Adrenal gland (tissue), 12 donors: ENCODE data around the gene MAP3K19. TPM values are rescaled to one million over a fixed set of nuclear protein-coding genes. Genes with fewer than 3 reads are reported as not detected.

ENCODE experiments used
- DNase-seq, 7 donors: peaks; one replicate each; pipeline ENCODE4 v3.0.0-alpha.2; 2019 to 2020
- H3K27ac ChIP-seq, 5 donors: fragments of 200-600 bp; sonication (generic) in 4 of 5; 1 replicate in 3 of 5; 2 replicates in 2 of 5; pipeline versions ENCODE4 v1.5.1 to v1.8.0; 2016 to 2020; ENCODE audit warnings: mild to moderate bottlenecking in 1 of 5
- H3K27me3 ChIP-seq: fragments of 200-600 bp; 2 replicates; pipeline ENCODE4 v1.8.0; 2021
- H3K36me3 ChIP-seq, 2 donors: fragments of 200-600 bp; replicated peaks in 1 of 2; 1 replicate in 1 of 2; 2 replicates in 1 of 2; pipeline versions ENCODE4 v1.5.1 to v1.8.0; 2018 to 2022
- H3K4me1 ChIP-seq, 2 donors: fragments of 200-600 bp; replicated peaks in 1 of 2; 1 replicate in 1 of 2; 2 replicates in 1 of 2; pipeline versions ENCODE4 v1.5.1 to v1.8.0; 2018 to 2021
- H3K4me3 ChIP-seq, 4 donors: fragments of 200-600 bp; sonication (generic) in 3 of 4; one replicate each; pipeline ENCODE4 v1.5.1; 2016 to 2018
- H3K9me3 ChIP-seq, 3 donors: fragments of 200-600 bp; sonication (generic) in 1 of 3; replicated peaks in 1 of 3; 1 replicate in 2 of 3; 2 replicates in 1 of 3; pipeline versions ENCODE4 v1.5.1 to v1.8.0; 2016 to 2021
- POLR2A ChIP-seq, 2 donors: fragments of 450-650 bp; IDR thresholded peaks; one replicate each; pipeline ENCODE4 v1.6.1; 2017; ENCODE audit warnings: antibody characterized with exemption in 2 of 2, mild to moderate bottlenecking in 2 of 2, moderate library complexity in 1 of 2
- WGBS, 4 donors: extraction: QIAGEN DNeasy Blood & Tissue Kit in 2 of 4; methylation state at CpG; one replicate each; pipeline versions ENCODE4 v1.1.5 to v1.1.7; 2013 to 2017; 5-methylcytosine and 5-hydroxymethylcytosine counted together
- intact Hi-C, 2 donors: fragments of 100-400 bp; cut with DNase I; formaldehyde crosslinking; loops; one replicate each; pipeline versions ENCODE4 v1.14.1 to v1.15.0; 2022 to 2023
- polyA plus RNA-seq, 3 donors: library from polyadenylated mRNA; stranded (reverse); fragments of 200-250 nt in 2 of 3; fragments of 350-450 nt in 1 of 3; fragmentation: Illumina TruSeq in 1 of 3; extraction: RNeasy Lipid Tissue Mini Kit (QIAGEN cat#74804) in 1 of 3; gene quantifications; one replicate each; pipeline ENCODE4 v1.2.3, GENCODE V29; 2013 to 2014
- total RNA-seq, 9 donors: library from RNA; depleted of rRNA in 4 of 9; stranded (reverse); fragments of >200 nt in 4 of 9; fragments of 120-200 nt in 1 of 9; fragmentation: NEBNext Ultra II Directional in 1 of 9; extraction: Animal tissue kit (Norgen Biotek cat#: 25700) in 1 of 9; gene quantifications; one replicate each; pipeline versions ENCODE4 v1.1.0 to v1.2.4, GENCODE V29; 2013 to 2023
- TF ChIP-seq, protein P1 (sequence below), 6 experiments: fragments of 450-650 bp in 4 of 6; fragments of 200-600 bp in 2 of 6; sonication (generic) in 1 of 6; IDR thresholded peaks; 1 replicate in 5 of 6; 2 replicates in 1 of 6; pipeline versions ENCODE4 v1.5.1 to v1.8.0; 2016 to 2021; ENCODE audit warnings: antibody characterized with exemption in 6 of 6, mild to moderate bottlenecking in 2 of 6, moderate library complexity in 1 of 6
- donor health status: healthy with polysubstance abuse.
- donor health status: Bipolar disorder and iron deficiency.
- donor health status: DM: yes; HTN: yes; CAD: no.
- donor health status: DM: no; HTN: no; CAD: no.
- donor health status: DM: no; HTN: no; CAD: no.
- donor health status: DM: yes; HTN: yes; CAD: no.

Gene MAP3K19
- total and polyA plus RNA-seq, 12 donors, result not detected

DNA sequence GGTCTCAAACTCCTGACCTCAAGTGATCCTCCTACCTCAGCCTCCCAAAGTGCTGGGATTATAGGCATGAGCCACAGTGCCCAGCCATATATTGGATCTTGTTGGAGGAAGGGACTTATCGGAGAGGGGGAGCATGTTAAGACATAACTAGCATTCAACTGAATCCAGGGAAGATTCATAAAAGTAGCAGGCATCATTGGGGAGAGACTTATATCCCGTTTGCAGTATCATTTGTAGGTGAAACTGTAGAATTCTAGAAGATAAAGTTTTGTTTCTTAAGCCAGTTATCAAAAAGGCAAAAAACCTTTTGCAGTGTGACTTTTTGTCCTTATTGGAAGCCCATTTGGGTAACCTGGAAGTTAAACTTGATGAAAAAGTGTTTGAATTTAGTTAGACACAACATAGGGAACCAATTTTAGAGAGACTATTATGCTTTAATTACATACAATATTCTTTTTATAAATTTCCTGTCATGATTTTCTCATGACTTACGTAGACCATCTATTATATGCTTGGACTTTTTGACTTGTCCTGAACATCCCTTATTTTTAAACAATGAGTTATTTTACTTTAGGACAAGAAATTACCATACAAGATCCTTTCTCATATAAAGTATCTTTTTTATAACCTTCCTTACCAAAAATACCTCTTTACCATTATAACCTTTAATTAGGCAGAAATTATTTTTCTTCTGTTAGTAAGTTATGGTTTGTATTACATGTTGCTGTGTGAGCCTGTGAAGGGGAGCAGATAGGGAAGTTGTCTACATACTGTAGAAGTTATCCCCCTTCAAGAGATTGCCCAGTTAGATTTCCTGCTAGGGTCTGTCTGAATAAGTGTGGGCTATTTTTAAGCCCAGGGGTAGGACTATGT, 25.1 kb upstream of the MAP3K19 start:
- peaks cover 0 to 7% of the 10 kb centered on the region in 2 donors for H3K4me1 ChIP-seq
- WGBS, 4 donors, result 98 to 99% (median 99%) methylated on average over 3 of the region's 3 CpGs
- TF ChIP-seq, protein P1, sequence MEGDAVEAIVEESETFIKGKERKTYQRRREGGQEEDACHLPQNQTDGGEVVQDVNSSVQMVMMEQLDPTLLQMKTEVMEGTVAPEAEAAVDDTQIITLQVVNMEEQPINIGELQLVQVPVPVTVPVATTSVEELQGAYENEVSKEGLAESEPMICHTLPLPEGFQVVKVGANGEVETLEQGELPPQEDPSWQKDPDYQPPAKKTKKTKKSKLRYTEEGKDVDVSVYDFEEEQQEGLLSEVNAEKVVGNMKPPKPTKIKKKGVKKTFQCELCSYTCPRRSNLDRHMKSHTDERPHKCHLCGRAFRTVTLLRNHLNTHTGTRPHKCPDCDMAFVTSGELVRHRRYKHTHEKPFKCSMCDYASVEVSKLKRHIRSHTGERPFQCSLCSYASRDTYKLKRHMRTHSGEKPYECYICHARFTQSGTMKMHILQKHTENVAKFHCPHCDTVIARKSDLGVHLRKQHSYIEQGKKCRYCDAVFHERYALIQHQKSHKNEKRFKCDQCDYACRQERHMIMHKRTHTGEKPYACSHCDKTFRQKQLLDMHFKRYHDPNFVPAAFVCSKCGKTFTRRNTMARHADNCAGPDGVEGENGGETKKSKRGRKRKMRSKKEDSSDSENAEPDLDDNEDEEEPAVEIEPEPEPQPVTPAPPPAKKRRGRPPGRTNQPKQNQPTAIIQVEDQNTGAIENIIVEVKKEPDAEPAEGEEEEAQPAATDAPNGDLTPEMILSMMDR (IDR thresholded peaks at IDR 0.05), result no peak
- TF ChIP-seq POLR2A (IDR thresholded peaks at IDR 0.05), result no peak
- H3K36me3 ChIP-seq, result no peaks in the 10 kb centered on the region
- intact Hi-C loops, result no loop called here
- H3K27ac ChIP-seq, result no peak overlapping the region
- no peak for DNase-seq
- H3K27me3 ChIP-seq, result no peaks in the 10 kb centered on the region
- no peaks in the 10 kb centered on the region for H3K9me3 ChIP-seq
- no peak overlapping the region for H3K4me3 ChIP-seq

DNA sequence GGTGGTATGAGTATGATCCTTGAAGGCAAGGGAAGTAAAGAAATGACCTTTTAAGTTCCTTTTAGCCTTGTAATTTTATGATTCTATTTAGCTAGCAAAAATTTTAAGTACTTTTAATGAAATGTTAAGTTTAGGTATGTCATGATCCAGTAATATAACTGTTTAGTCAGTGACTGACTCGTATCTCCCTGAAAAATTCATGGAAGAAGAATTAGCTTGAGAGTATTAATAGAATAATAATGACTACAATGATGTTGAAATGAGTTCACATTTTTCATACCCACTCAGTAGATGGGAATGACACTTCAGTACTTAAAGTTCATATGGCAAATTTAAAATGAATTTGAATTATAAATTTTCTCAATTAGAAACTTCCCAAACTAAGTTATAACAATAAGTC, 19.5 kb upstream of the MAP3K19 start:
- TF ChIP-seq POLR2A (IDR thresholded peaks at IDR 0.05), result no peak
- TF ChIP-seq, protein P1 (IDR thresholded peaks at IDR 0.05), result no peak
- Histone ChIP-seq H3K27me3 (no peaks in the 10 kb centered on the region), H3K4me3 (no peak overlapping the region), H3K36me3 (no peaks in the 10 kb centered on the region), H3K27ac (no peak overlapping the region), H3K9me3 (peaks cover 0 to 11% (median 0%) of the 10 kb centered on the region in 3 donors), H3K4me1 (peaks cover 0 to 18% of the 10 kb centered on the region in 2 donors)
- intact Hi-C loops, result no loop called here
- no peak for DNase-seq
- WGBS, 4 donors, result 34 to 50% (median 45%) methylated on average over 1 of the region's 1 CpG

DNA sequence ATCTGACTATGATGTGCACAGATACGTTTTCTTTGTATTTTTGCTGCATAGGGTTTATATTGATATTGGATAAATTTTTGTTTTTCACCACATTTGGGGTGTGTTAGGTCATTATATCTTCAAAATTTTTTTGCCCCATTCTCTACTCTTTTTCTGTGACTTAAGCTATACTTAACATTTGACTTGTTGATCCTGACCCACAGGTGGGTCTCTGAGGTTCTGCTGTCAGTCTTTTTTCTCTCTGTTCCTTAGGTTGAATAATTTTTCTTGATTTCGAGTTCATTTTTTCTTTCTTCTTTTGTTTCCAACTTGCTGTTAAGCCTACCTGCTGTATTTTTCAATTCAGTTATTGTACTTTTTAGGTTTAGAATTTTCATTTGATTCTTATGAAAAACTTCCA, 16.9 kb upstream of the MAP3K19 start:
- H3K27ac ChIP-seq, result no peak overlapping the region
- no peak overlapping the region for H3K4me3 ChIP-seq
- peaks cover 0 to 11% (median 0%) of the 10 kb centered on the region in 3 donors for H3K9me3 ChIP-seq
- H3K4me1 ChIP-seq, result peaks cover 0 to 19% of the 10 kb centered on the region in 2 donors
- intact Hi-C loops, result no loop called here
- no peak for DNase-seq
- peaks cover 0 to 8% of the 10 kb centered on the region in 2 donors for H3K36me3 ChIP-seq
- no peak for TF ChIP-seq POLR2A (IDR thresholded peaks at IDR 0.05)
- TF ChIP-seq, protein P1 (IDR thresholded peaks at IDR 0.05), result no peak
- no peaks in the 10 kb centered on the region for H3K27me3 ChIP-seq
- 90 to 99% (median 95%) methylated on average over 2 of the region's 2 CpGs for whole genome bisulfite sequencing, 4 donors

DNA sequence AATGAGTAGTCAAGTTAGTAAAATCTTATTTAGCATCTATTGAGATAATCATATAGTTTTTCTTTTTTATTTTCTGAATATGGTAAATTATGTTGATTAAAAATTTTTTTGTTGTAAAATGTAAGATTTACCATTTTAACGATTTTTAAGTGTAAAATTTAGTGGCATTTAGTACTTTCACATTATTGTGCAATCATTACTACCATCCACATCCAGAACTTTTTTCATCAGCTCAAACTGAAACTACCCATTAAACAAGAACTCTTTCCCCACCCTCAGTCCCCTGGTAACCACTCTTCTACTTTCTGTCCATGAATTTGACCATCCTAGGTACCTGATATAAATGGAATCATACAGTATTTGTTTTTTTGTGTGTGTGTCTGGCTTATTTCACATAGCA, 16.0 kb upstream of the MAP3K19 start:
- no peaks in the 10 kb centered on the region for H3K27me3 ChIP-seq
- no peak for DNase-seq
- H3K27ac ChIP-seq, result no peak overlapping the region
- TF ChIP-seq POLR2A (IDR thresholded peaks at IDR 0.05), result no peak
- TF ChIP-seq, protein P1 (IDR thresholded peaks at IDR 0.05), result no peak
- no peak overlapping the region for H3K4me3 ChIP-seq
- H3K4me1 ChIP-seq, result peaks cover 0 to 16% of the 10 kb centered on the region in 2 donors
- peaks cover 0 to 11% (median 0%) of the 10 kb centered on the region in 3 donors for H3K9me3 ChIP-seq
- intact Hi-C loops, result no loop called here
- 88 to 95% (median 90%) methylated on average over 1 of the region's 1 CpG for WGBS, 4 donors
- H3K36me3 ChIP-seq, result peaks cover 0 to 8% of the 10 kb centered on the region in 2 donors
